NCI-H1048 (cell line): ENCODE results near the gene TBXAS1.

ENCODE experiments used
- DNase-seq: peaks from one replicate; lab custom pipeline; 2025; lab: John Stamatoyannopoulos, UW

TBXAS1 gene

GRCh38 chr7:139829025-139829774 is at the start of gene TBXAS1:
Gene TBXAS1 (plus strand): TSS chr7:139829264. CDS start chr7:139829391, 127 bp downstream.
- DNase-seq: no peak

- no peak for DNase-seq
These were observed 46.1 kb upstream of the TBXAS1 start for GRCh38 chr7:139782932-139783331.

- DNase-seq: no peak
These were observed 45.2 kb upstream of the TBXAS1 start for GRCh38 chr7:139783647-139784385.

- DNase-seq: no peak
These were observed 44.4 kb upstream of the TBXAS1 start for GRCh38 chr7:139784648-139785047.

- DNase-seq: no peak
These were observed 37.7 kb upstream of the TBXAS1 start for GRCh38 chr7:139791316-139791715.

GRCh38 chr7:139797607-139798006 is 31.5 kb upstream of the TBXAS1 start:
- no peak for DNase-seq

- no peak for DNase-seq
These were observed 30.8 kb upstream of the TBXAS1 start for GRCh38 chr7:139798221-139798620.

- DNase-seq: no peak
These were observed 30.2 kb upstream of the TBXAS1 start for GRCh38 chr7:139798892-139799291.

- no peak for DNase-seq
These were observed 29.5 kb upstream of the TBXAS1 start for GRCh38 chr7:139799586-139799985.

GRCh38 chr7:139804571-139804970 is 24.5 kb upstream of the TBXAS1 start:
- no peak for DNase-seq

GRCh38 chr7:139807009-139807408 is 22.1 kb upstream of the TBXAS1 start:
- no peak for DNase-seq

GRCh38 chr7:139808427-139808826 is 20.6 kb upstream of the TBXAS1 start:
- DNase-seq: no peak

GRCh38 chr7:139808846-139809442 is 20.1 kb upstream of the TBXAS1 start:
- DNase-seq: no peak

GRCh38 chr7:139811066-139811465 is 18.0 kb upstream of the TBXAS1 start:
- DNase-seq: no peak

GRCh38 chr7:139813151-139813550 is 15.9 kb upstream of the TBXAS1 start:
- no peak for DNase-seq

GRCh38 chr7:139813689-139814088 is 15.4 kb upstream of the TBXAS1 start:
- DNase-seq: no peak

GRCh38 chr7:139817249-139817648 is 11.8 kb upstream of the TBXAS1 start:
- DNase-seq: no peak

GRCh38 chr7:139820089-139820488 is 9.0 kb upstream of the TBXAS1 start:
- DNase-seq: no peak

GRCh38 chr7:139821349-139822105 is 7.5 kb upstream of the TBXAS1 start:
- no peak for DNase-seq

GRCh38 chr7:139822855-139823254 is 6.2 kb upstream of the TBXAS1 start:
- no peak for DNase-seq

GRCh38 chr7:139823959-139824521 is 5.0 kb upstream of the TBXAS1 start:
- no peak for DNase-seq
